ENCODE results near the gene IFI27L2. TPM values are rescaled to one million over a fixed set of nuclear protein-coding genes. Genes with fewer than 3 reads are reported as not detected.
A peak's percentile ranks its signal among the peaks of the same experiment; 100 is the strongest.

Gene IFI27L2
- total RNA-seq, 1 donor from 2014 or later, result 171 TPM

DNA sequence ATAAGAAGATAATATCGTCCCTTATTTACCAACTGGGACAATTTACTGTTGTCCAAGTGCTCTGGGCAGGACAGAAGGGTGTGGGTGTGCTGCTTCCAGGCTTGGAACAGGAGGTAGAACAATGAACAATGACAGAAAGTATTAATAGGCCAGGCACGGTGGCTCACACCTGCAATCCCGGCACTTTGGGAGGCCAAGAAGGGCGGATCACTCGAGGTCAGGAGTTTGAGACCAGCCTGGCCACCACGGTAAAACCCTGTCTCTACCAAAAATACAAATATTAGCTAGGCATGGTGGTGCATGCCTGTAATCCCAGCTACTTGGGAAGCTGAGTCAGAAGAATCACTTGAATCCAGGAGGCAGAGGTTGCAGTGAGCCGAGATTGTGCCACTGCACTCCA, 16.3 kb downstream of the IFI27L2 start:
- intact Hi-C loops (cut with DNase I), result no loop called here
- TF ChIP-seq, protein P1, sequence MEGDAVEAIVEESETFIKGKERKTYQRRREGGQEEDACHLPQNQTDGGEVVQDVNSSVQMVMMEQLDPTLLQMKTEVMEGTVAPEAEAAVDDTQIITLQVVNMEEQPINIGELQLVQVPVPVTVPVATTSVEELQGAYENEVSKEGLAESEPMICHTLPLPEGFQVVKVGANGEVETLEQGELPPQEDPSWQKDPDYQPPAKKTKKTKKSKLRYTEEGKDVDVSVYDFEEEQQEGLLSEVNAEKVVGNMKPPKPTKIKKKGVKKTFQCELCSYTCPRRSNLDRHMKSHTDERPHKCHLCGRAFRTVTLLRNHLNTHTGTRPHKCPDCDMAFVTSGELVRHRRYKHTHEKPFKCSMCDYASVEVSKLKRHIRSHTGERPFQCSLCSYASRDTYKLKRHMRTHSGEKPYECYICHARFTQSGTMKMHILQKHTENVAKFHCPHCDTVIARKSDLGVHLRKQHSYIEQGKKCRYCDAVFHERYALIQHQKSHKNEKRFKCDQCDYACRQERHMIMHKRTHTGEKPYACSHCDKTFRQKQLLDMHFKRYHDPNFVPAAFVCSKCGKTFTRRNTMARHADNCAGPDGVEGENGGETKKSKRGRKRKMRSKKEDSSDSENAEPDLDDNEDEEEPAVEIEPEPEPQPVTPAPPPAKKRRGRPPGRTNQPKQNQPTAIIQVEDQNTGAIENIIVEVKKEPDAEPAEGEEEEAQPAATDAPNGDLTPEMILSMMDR (IDR thresholded peaks at IDR 0.05), result no peak
- TF ChIP-seq POLR2AphosphoS5 (IDR thresholded peaks at IDR 0.05; ENCODE audit: insufficient read depth in 1 of 2, low read depth in 1 of 2) (no peak), POLR2A (IDR thresholded peaks at IDR 0.05) (no peak)
- Histone ChIP-seq H3K9me3 (no peaks in the 10 kb centered on the region), H3K36me3 (no peaks in the 10 kb centered on the region), H3K4me3 (peak overlapping the region in 1 of 2 donors; percentile 46), H3K27ac (peak overlapping the region; percentile 77), H3K4me1 (peaks cover 60% of the 10 kb centered on the region), H3K27me3 (no peaks in the 10 kb centered on the region)
- no peak for DNase-seq (ENCODE audit: extremely low spot score in 2 of 2)

DNA sequence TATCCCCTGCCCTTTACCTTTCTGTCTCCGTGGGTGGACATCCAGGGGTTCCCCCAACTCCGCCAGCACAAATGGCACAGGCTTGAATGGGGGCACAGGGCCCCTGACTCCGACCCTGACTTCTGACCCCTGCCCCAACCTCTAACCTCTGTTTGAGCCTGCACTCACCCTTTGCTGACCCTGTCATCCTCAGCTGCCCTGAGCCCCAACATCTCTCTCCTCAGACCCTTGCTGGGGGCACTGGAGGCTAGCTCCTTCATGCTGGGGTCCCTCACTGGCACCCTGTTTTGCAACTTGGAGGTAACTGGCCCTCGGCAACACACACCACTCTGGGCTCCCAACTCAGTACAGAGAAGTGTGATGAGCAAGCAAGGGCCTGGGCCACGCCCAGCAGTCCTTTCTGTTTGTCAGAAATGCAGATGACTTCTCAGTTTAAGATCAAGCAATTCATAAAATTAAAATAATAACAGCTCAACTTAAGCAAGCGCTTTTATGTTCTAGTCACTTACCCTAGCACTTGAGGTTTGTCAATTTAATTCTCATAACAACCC, 16.8 kb downstream of the IFI27L2 start:
- no peaks in the 10 kb centered on the region for H3K27me3 ChIP-seq
- TF ChIP-seq POLR2A (IDR thresholded peaks at IDR 0.05) (no peak), POLR2AphosphoS5 (IDR thresholded peaks at IDR 0.05; ENCODE audit: insufficient read depth in 1 of 2, low read depth in 1 of 2) (no peak)
- TF ChIP-seq, protein P1 (IDR thresholded peaks at IDR 0.05), result no peak
- intact Hi-C loops (cut with DNase I), result no loop called here
- no peak for DNase-seq (ENCODE audit: extremely low spot score in 2 of 2)
- H3K9me3 ChIP-seq, result no peaks in the 10 kb centered on the region
- peak overlapping the region; percentile 77 for H3K27ac ChIP-seq
- peak overlapping the region; percentile 10 to 46 for H3K4me3 ChIP-seq
- no peaks in the 10 kb centered on the region for H3K36me3 ChIP-seq
- peaks cover 60% of the 10 kb centered on the region for H3K4me1 ChIP-seq

DNA sequence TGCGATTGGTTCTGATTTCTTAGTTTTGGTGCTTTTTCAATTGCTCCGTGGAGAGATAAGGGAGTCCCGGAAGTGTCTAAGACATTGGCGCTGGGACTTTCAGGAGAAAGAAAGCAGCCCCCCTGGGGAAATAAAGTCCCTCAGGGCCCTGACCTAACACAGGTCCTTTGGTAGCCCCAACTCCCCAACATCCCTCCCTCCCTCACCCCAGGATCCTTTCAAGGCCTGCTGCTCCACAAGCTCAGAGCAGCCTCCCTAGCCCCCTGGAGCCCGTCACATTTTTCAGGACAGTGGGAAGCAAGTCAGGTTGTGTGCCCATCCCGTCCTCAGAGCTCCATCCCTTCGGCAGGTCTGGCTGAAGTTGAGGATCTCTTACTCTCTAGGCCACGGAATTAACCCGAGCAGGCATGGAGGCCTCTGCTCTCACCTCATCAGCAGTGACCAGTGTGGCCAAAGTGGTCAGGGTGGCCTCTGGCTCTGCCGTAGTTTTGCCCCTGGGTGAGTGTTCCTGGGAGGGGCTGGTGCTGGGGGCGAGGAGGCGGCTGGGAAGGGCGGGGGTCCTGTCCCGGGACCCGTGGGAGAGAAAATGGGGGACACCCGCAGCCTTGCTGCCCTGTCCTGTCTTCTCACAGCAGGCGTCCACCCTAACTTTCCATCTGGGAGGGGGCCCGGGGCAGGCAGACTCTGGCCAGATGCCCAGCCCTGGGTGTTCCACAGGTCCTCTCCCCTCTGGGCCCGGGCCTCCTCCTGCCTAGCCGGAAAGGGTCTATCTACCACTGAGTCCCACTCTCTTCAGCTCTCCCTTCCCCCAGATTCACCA, 17.9 kb downstream of the IFI27L2 start:
- DNase-seq (ENCODE audit: extremely low spot score in 2 of 2), result peak in 1 of 2 donors; percentile 81
- intact Hi-C loops (cut with DNase I), result no loop called here
- H3K27ac ChIP-seq, result peak overlapping the region; percentile 85
- no peaks in the 10 kb centered on the region for H3K36me3 ChIP-seq
- peak overlapping the region; percentile 38 to 46 for H3K4me3 ChIP-seq
- H3K9me3 ChIP-seq, result no peaks in the 10 kb centered on the region
- no peak for TF ChIP-seq POLR2A (IDR thresholded peaks at IDR 0.05)
- TF ChIP-seq, protein P1 (IDR thresholded peaks at IDR 0.05), result no peak
- no peak for TF ChIP-seq POLR2AphosphoS5 (IDR thresholded peaks at IDR 0.05; ENCODE audit: insufficient read depth in 1 of 2, low read depth in 1 of 2)
- H3K27me3 ChIP-seq, result no peaks in the 10 kb centered on the region
- peaks cover 60% of the 10 kb centered on the region for H3K4me1 ChIP-seq

DNA sequence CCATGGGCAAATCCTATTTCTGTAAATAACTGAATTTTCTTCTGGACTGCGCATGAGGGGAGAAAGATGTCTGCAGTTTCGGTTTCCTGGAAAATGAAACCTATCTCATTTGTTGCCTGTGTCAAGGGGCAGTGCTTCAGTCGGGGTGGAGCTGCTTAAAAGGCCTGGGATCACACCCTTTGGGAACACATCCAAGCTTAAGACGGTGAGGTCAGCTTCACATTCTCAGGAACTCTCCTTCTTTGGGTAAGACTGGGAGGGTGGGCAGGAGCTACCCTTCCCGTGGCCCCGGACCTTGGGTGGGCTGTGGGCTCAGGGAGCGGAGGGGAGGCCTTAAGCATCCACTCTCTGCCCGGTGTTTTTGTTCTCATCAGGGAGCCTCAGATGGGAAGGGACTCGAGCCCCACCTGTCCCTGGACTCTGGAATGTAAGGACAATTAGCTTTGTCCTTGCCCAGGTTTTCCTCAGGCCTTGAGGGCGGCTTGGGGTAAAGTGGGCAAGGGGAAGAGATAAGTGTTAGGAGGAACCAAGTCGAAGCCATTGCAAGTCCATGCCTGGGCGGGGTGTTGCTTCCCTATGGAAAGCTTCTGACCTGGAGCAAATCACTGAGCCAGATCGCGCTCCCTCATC, 18.7 kb downstream of the IFI27L2 start, which contains the start of gene IFI27:
IFI27 (plus strand) TSS at position 185 of the 630 bp plus-strand sequence.
- Histone ChIP-seq H3K27me3 (no peaks in the 10 kb centered on the region), H3K36me3 (no peaks in the 10 kb centered on the region), H3K27ac (peak within 1 kb of the TSS; percentile 85), H3K4me1 (peaks cover 59% of the 10 kb centered on the region), H3K4me3 (peak within 1 kb of the TSS; percentile 38 to 46), H3K9me3 (no peaks in the 10 kb centered on the region)
- DNase-seq (ENCODE audit: extremely low spot score in 2 of 2), result peak; percentile 88 to 91
- intact Hi-C loops (cut with DNase I), result no loop called here
- TF ChIP-seq POLR2AphosphoS5 (IDR thresholded peaks at IDR 0.05; ENCODE audit: insufficient read depth in 1 of 2, low read depth in 1 of 2) (peak; percentile 70 to 83), POLR2A (IDR thresholded peaks at IDR 0.05) (peak in 1 of 2 donors; percentile 35)
- TF ChIP-seq, protein P1 (IDR thresholded peaks at IDR 0.05), result no peak

Measured in vagina (tissue), 2 donors.